SK-N-SH (cell line): ENCODE measurements around the gene JAG2. TPM values are rescaled to one million over a fixed set of nuclear protein-coding genes. Genes with fewer than 3 reads are reported as not detected.

Experiments
- CTCF ChIA-PET: fragments of 300-600, 350-600 bp; formaldehyde crosslinking; extraction: SDS; loops from one replicate; lab custom pipeline; 2021; lab: Yijun Ruan, JAX
- POLR2A ChIA-PET: fragments of 350-600 bp; sonication (Branson Sonifier 250); formaldehyde crosslinking; extraction: SDS; loops from one replicate; lab custom pipeline; 2020; ENCODE audit warnings: antibody characterized with exemption, inconsistent platforms; lab: Yijun Ruan, JAX
- DNase-seq: peaks from one replicate; pipeline ENCODE4 v3.0.0; 2012
- H2AFZ ChIP-seq: fragments of 200-600 bp; sonication (generic); 2 replicates; pipeline ENCODE4 v1.8.1; 2016; ENCODE audit warnings: antibody characterized with exemption, mild to moderate bottlenecking, low read depth
- H3F3A ChIP-seq: fragments of 200-600 bp; sonication (generic); replicated peaks from 2 replicates; pipeline ENCODE3; 2016; ENCODE audit warnings: antibody characterized with exemption, mild to moderate bottlenecking; ENCODE audit not compliant: insufficient read depth
- H3K27ac ChIP-seq, 2 experiments: fragments of 200-500 bp in 1 of 2; fragments of 200-600 bp in 1 of 2; sonication (Bioruptor generic) in 1 of 2; sonication (generic), shearing (Covaris generic) in 1 of 2; 2 replicates each; pipeline versions ENCODE4 v1.5.1 to v1.6.1; 2014 to 2016; ENCODE audit warnings: low read depth in 2 of 2, inconsistent platforms in 1 of 2, low read length in 1 of 2, mild to moderate bottlenecking in 1 of 2, mixed read lengths in 1 of 2
- H3K27me3 ChIP-seq: fragments of 200-600 bp; sonication (generic), shearing (Covaris generic); 2 replicates; pipeline ENCODE4 v1.6.1; 2016; ENCODE audit warnings: mixed run types; ENCODE audit not compliant: insufficient read depth
- H3K36me3 ChIP-seq, 2 experiments: fragments of 200-500 bp in 1 of 2; fragments of 200-600 bp in 1 of 2; sonication (Bioruptor generic) in 1 of 2; sonication (generic) in 1 of 2; replicated peaks in 1 of 2; 2 replicates each; pipeline versions ENCODE3 to v1.5.1; 2014 to 2016; ENCODE audit warnings: low read length in 1 of 2, mild to moderate bottlenecking in 1 of 2; ENCODE audit not compliant: insufficient read depth in 2 of 2, control insufficient read depth in 1 of 2
- H3K4me1 ChIP-seq, 2 experiments: fragments of 200-500 bp in 1 of 2; fragments of 200-600 bp in 1 of 2; sonication (Bioruptor generic) in 1 of 2; sonication (generic), shearing (Covaris generic) in 1 of 2; 2 replicates each; pipeline versions ENCODE4 v1.5.1 to v1.6.1; 2014 to 2016; ENCODE audit warnings: low read depth in 1 of 2, low read length in 1 of 2, mixed run types in 1 of 2; ENCODE audit not compliant: insufficient read depth in 2 of 2, control insufficient read depth in 1 of 2
- H3K4me2 ChIP-seq: fragments of 200-600 bp; sonication (generic), shearing (Covaris generic); 2 replicates; pipeline ENCODE4 v1.6.1; 2017; ENCODE audit warnings: mixed run types
- H3K4me3 ChIP-seq, 2 experiments: fragments of 200-500 bp in 1 of 2; fragments of 200-600 bp in 1 of 2; sonication (Bioruptor generic) in 1 of 2; sonication (generic), shearing (Covaris generic) in 1 of 2; 2 replicates each; pipeline versions ENCODE4 v1.5.1 to v1.8.1; 2014 to 2016; ENCODE audit warnings: low read depth in 2 of 2, inconsistent platforms in 1 of 2, low read length in 1 of 2, mild to moderate bottlenecking in 1 of 2, mixed read lengths in 1 of 2, moderate library complexity in 1 of 2
- H3K79me2 ChIP-seq: fragments of 200-600 bp; sonication (generic); 2 replicates; pipeline ENCODE4 v1.8.1; 2017; ENCODE audit warnings: mild to moderate bottlenecking; ENCODE audit not compliant: insufficient read depth
- H3K9ac ChIP-seq: fragments of 200-600 bp; sonication (generic); 2 replicates; pipeline ENCODE4 v1.6.1; 2017; ENCODE audit warnings: mixed run types
- H3K9me2 ChIP-seq: fragments of 200-600 bp; sonication (generic); 2 replicates; pipeline ENCODE4 v1.6.1; 2017; ENCODE audit warnings: mixed run types
- H3K9me3 ChIP-seq: fragments of 200-600 bp; sonication (generic); 2 replicates; pipeline ENCODE4 v1.6.1; 2017; ENCODE audit warnings: mixed run types, mild to moderate bottlenecking, moderate library complexity
- H4K20me1 ChIP-seq: fragments of 200-600 bp; sonication (generic); 2 replicates; pipeline ENCODE4 v1.6.1; 2017; ENCODE audit warnings: mild to moderate bottlenecking, mixed run types; ENCODE audit not compliant: insufficient read depth
- CHD2 ChIP-seq: fragments of 150-350 bp; IDR thresholded peaks from 2 replicates; pipeline ENCODE4 v1.6.1; 2018; ENCODE audit warnings: low read length; ENCODE audit not compliant: partially characterized antibody
- ELF1 ChIP-seq: IDR thresholded peaks from 2 replicates; pipeline ENCODE4 v1.4.0; 2012
- FOXJ3 ChIP-seq: sonication (generic); formaldehyde crosslinking; IDR thresholded peaks from 2 replicates; pipeline ENCODE4 v1.5.1; 2020; ENCODE audit warnings: mild to moderate bottlenecking, missing genetic modification reagents
- GATA2 ChIP-seq: sonication (generic); formaldehyde crosslinking; IDR thresholded peaks from 2 replicates; pipeline ENCODE4 v1.5.0; 2020; ENCODE audit warnings: mild to moderate bottlenecking, missing genetic modification reagents
- MXI1 ChIP-seq: IDR thresholded peaks from 2 replicates; pipeline ENCODE4 v1.6.1; 2012; ENCODE audit warnings: mild to moderate bottlenecking, low read depth, low read length, improper control_type of control experiment
- NFIC ChIP-seq: IDR thresholded peaks from 2 replicates; pipeline ENCODE4 v1.4.0; 2012; ENCODE audit warnings: borderline replicate concordance
- NRF1 ChIP-seq: IDR thresholded peaks from 2 replicates; pipeline ENCODE4 v1.6.1; 2012; ENCODE audit warnings: low read depth, mild to moderate bottlenecking, low read length
- PBX3 ChIP-seq: IDR thresholded peaks from 2 replicates; pipeline ENCODE4; 2012
- RAD21 ChIP-seq: IDR thresholded peaks from 2 replicates; pipeline ENCODE4 v1.6.1; 2012; ENCODE audit warnings: mild to moderate bottlenecking, low read length
- RCOR1 ChIP-seq: fragments of 150-350 bp; IDR thresholded peaks from 2 replicates; pipeline ENCODE4 v1.6.1; 2017; ENCODE audit warnings: antibody characterized with exemption, low read length
- RFX5 ChIP-seq: IDR thresholded peaks from 2 replicates; pipeline ENCODE4 v1.6.1; 2012; ENCODE audit warnings: mild to moderate bottlenecking, improper control_type of control experiment, low read length
- RXRA ChIP-seq: IDR thresholded peaks from 2 replicates; pipeline ENCODE4 v1.4.0; 2012; ENCODE audit warnings: low read depth, mild to moderate bottlenecking, borderline replicate concordance
- SIN3A ChIP-seq: IDR thresholded peaks from 2 replicates; pipeline ENCODE4 v1.6.1; 2012; ENCODE audit warnings: low read depth, mild to moderate bottlenecking, low read length, moderate library complexity, borderline replicate concordance
- SMC3 ChIP-seq: IDR thresholded peaks from 2 replicates; pipeline ENCODE4 v1.6.1; 2012; ENCODE audit warnings: low read depth, low read length, improper control_type of control experiment
- TCF12 ChIP-seq: IDR thresholded peaks from 2 replicates; pipeline ENCODE4 v1.4.0; 2012
- YY1 ChIP-seq: IDR thresholded peaks from 2 replicates; pipeline ENCODE4 v1.4.0; 2012; ENCODE audit warnings: low read depth, mild to moderate bottlenecking
- ZBTB33 ChIP-seq: IDR thresholded peaks from 2 replicates; pipeline ENCODE4 v1.4.0; 2012; ENCODE audit warnings: low read depth, borderline replicate concordance
- WGBS: methylation state at CpG from one replicate; pipeline ENCODE4 v1.1.6; 2017; ENCODE audit warnings: low lambda C conversion rate; 5-methylcytosine and 5-hydroxymethylcytosine counted together
- polyA plus RNA-seq, 3 experiments: library from polyadenylated mRNA; depleted of rRNA; stranded (reverse); fragments of >200 nt; gene quantifications; 2 replicates each; pipeline ENCODE4 v1.2.3, GENCODE V29; 2012
- TF ChIP-seq, protein P1 (sequence below): IDR thresholded peaks from 2 replicates; pipeline ENCODE4 v1.6.1; 2012; ENCODE audit warnings: mild to moderate bottlenecking, low read depth, low read length, moderate library complexity

JAG2 gene
- polyA plus RNA-seq, 1 of the 3 experiments (the other 2 are of a cell fraction): 1.7 TPM

GRCh38 chr14:105095236-105095805 is 73.3 kb downstream of the JAG2 start:
- no peak for DNase-seq
- peaks cover 20% of the 10 kb centered on the region for H3F3A ChIP-seq
- H3K79me2 ChIP-seq: 0 out of 2 replicates have a peak, but pooled peaks cover 5% of the 10 kb centered on the region
- H3K9ac ChIP-seq: no peak overlapping the region
- no peak overlapping the region for H2AFZ ChIP-seq
- POLR2A ChIA-PET: interaction anchor here (1.1 kb wide), 1 partner anchor 153 kb away, joined by 3 read pairs; the partner anchor contains the start of gene BTBD6
- H3K27ac ChIP-seq: no peak overlapping the region
- peaks cover under 1% of the 10 kb centered on the region; the same call in 1 of the 2 replicates for H4K20me1 ChIP-seq
- no peaks in the 10 kb centered on the region for H3K9me2 ChIP-seq
- no peaks in the 10 kb centered on the region for H3K27me3 ChIP-seq
- 98% methylated on average over 5 of the region's 7 CpGs for WGBS
- no peaks in the 10 kb centered on the region for H3K36me3 ChIP-seq
- no peak overlapping the region for H3K4me3 ChIP-seq
- peaks cover 12 to 34% of the 10 kb centered on the region in 2 experiments; a peak in 3 of 4 replicates for H3K4me1 ChIP-seq
- no peaks in the 10 kb centered on the region for H3K9me3 ChIP-seq
- TF ChIP-seq MXI1 (no peak), RCOR1 (no peak), YY1 (no peak), ELF1 (no peak), RFX5 (no peak), CHD2 (no peak), PBX3 (no peak), TCF12 (no peak), ZBTB33 (no peak), FOXJ3 (CRISPR knock-in tag) (no peak), NFIC (no peak), SMC3 (no peak), GATA2 (CRISPR knock-in tag) (no peak), RXRA (no peak), SIN3A (no peak), RAD21 (no peak), NRF1 (no peak)
- TF ChIP-seq, protein P1, sequence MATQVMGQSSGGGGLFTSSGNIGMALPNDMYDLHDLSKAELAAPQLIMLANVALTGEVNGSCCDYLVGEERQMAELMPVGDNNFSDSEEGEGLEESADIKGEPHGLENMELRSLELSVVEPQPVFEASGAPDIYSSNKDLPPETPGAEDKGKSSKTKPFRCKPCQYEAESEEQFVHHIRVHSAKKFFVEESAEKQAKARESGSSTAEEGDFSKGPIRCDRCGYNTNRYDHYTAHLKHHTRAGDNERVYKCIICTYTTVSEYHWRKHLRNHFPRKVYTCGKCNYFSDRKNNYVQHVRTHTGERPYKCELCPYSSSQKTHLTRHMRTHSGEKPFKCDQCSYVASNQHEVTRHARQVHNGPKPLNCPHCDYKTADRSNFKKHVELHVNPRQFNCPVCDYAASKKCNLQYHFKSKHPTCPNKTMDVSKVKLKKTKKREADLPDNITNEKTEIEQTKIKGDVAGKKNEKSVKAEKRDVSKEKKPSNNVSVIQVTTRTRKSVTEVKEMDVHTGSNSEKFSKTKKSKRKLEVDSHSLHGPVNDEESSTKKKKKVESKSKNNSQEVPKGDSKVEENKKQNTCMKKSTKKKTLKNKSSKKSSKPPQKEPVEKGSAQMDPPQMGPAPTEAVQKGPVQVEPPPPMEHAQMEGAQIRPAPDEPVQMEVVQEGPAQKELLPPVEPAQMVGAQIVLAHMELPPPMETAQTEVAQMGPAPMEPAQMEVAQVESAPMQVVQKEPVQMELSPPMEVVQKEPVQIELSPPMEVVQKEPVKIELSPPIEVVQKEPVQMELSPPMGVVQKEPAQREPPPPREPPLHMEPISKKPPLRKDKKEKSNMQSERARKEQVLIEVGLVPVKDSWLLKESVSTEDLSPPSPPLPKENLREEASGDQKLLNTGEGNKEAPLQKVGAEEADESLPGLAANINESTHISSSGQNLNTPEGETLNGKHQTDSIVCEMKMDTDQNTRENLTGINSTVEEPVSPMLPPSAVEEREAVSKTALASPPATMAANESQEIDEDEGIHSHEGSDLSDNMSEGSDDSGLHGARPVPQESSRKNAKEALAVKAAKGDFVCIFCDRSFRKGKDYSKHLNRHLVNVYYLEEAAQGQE: no peak
- CTCF ChIA-PET: interaction anchor here (1.2 to 1.3 kb wide), 2 partner anchors 50 to 73 kb away, joined by 3 to 4 read pairs; partner anchors contain the start of gene JAG2
- H3K4me2 ChIP-seq: no peak overlapping the region
